A673 (cell line): ENCODE results near the gene GATA5. TPM values are rescaled to one million over a fixed set of nuclear protein-coding genes. Genes with fewer than 3 reads are reported as not detected.

Experiments
- BruUV-seq: library from RNA; stranded (reverse); fragments of 400-500 nt; replicated peaks from 2 replicates; lab custom pipeline; 2021; lab: Mats Ljungman, UMichigan
- CTCF ChIA-PET: fragments of 300-600 bp; sonication (Branson Sonifier 250); formaldehyde crosslinking; loops from one replicate; lab custom pipeline; 2022; ENCODE audit warnings: antibody characterized with exemption; lab: Charles Lee
- POLR2A ChIA-PET: fragments of 300-600 bp; sonication (Branson Sonifier 250); formaldehyde crosslinking; loops from one replicate; lab custom pipeline; 2022; ENCODE audit warnings: antibody characterized with exemption; ENCODE audit not compliant: low non-redundant PET; lab: Charles Lee
- DNase-seq: peaks from one replicate; pipeline ENCODE4 v3.0.0-alpha.2; 2015; ENCODE audit warnings: low spot score
- H3K27ac ChIP-seq: fragments of 200-600 bp; sonication (generic); 2 replicates; pipeline ENCODE4 v1.5.1; 2016; ENCODE audit warnings: mixed run types, low read depth, mild to moderate bottlenecking, mixed read lengths, antibody characterized with exemption, low read length; ENCODE audit not compliant: poor library complexity, severe bottlenecking
- H3K27me3 ChIP-seq: fragments of 200-600 bp; sonication (generic); replicated peaks from 2 replicates; pipeline ENCODE4 v1.6.1; 2017; ENCODE audit warnings: mixed run types, low read depth, mild to moderate bottlenecking, mixed read lengths, antibody characterized with exemption, low read length; ENCODE audit not compliant: insufficient read depth, poor library complexity
- H3K36me3 ChIP-seq: fragments of 200-600 bp; sonication (generic); 2 replicates; pipeline ENCODE4 v1.6.1; 2016; ENCODE audit warnings: mixed run types, mild to moderate bottlenecking, mixed read lengths, antibody characterized with exemption, low read length; ENCODE audit not compliant: insufficient read depth, poor library complexity, severe bottlenecking
- H3K4me1 ChIP-seq: fragments of 200-600 bp; sonication (generic); 2 replicates; pipeline ENCODE4 v1.6.1; 2017; ENCODE audit warnings: mixed run types, mild to moderate bottlenecking, mixed read lengths, antibody characterized with exemption, low read length; ENCODE audit not compliant: insufficient read depth, poor library complexity, severe bottlenecking
- H3K4me3 ChIP-seq: fragments of 200-600 bp; sonication (generic); 2 replicates; pipeline ENCODE4 v1.5.1; 2016; ENCODE audit warnings: low read depth, mixed run types, mild to moderate bottlenecking, mixed read lengths, low read length; ENCODE audit not compliant: poor library complexity, severe bottlenecking
- H3K9me3 ChIP-seq: fragments of 200-600 bp; sonication (generic); 2 replicates; pipeline ENCODE4 v1.6.1; 2016; ENCODE audit warnings: mixed run types, low read depth, mild to moderate bottlenecking, mixed read lengths, antibody characterized with exemption, low read length; ENCODE audit not compliant: poor library complexity, severe bottlenecking
- CTCF ChIP-seq: fragments of 300-800, 200-600 bp; sonication (generic); conservative IDR thresholded peaks from 2 replicates; pipeline ENCODE4 v1.5.1; 2017; ENCODE audit warnings: low read depth, mild to moderate bottlenecking, antibody characterized with exemption, low read length, moderate library complexity, mixed read lengths
- EZH2 ChIP-seq: fragments of 200-600 bp; sonication (generic); IDR thresholded peaks from 2 replicates; pipeline ENCODE4 v1.6.1; 2017; ENCODE audit warnings: borderline replicate concordance, low read depth, mild to moderate bottlenecking, mixed read lengths, antibody characterized with exemption, low read length; ENCODE audit not compliant: poor library complexity, severe bottlenecking
- intact Hi-C: fragments of 100-400 bp; cut with micrococcal nuclease; formaldehyde crosslinking; loops from one replicate; pipeline ENCODE4 v1.10.0; 2022; ENCODE audit not compliant: unreplicated experiment
- total RNA-seq: library from RNA; stranded (reverse); gene quantifications from 2 replicates; pipeline ENCODE4 v1.2.3, GENCODE V29; 2021

The GATA5 gene
- total RNA-seq, 1 experiment from 2014 or later, result not detected

GRCh38 chr20:62506791-62507190 is 31.0 kb upstream of the GATA5 start:
- no peak for DNase-seq
- Histone ChIP-seq H3K9me3 (no peaks in the 10 kb centered on the region), H3K27ac (no peak overlapping the region), H3K4me3 (no peak overlapping the region), H3K36me3 (no peaks in the 10 kb centered on the region), H3K4me1 (no peaks in the 10 kb centered on the region), H3K27me3 (no peaks in the 10 kb centered on the region)
- ChIA-PET CTCF (no interaction called here), POLR2A (no interaction called here)
- intact Hi-C loops, result no loop called here
- BruUV-seq, result no TSS peak
- TF ChIP-seq CTCF, result no peak
- TF ChIP-seq EZH2, result no peak

GRCh38 chr20:62506087-62506486 is 30.3 kb upstream of the GATA5 start:
- intact Hi-C loops, result no loop called here
- DNase-seq, result no peak
- BruUV-seq, result no TSS peak
- H3K36me3 ChIP-seq, result no peaks in the 10 kb centered on the region
- POLR2A ChIA-PET, result no interaction called here
- H3K9me3 ChIP-seq, result no peaks in the 10 kb centered on the region
- H3K4me3 ChIP-seq, result no peak overlapping the region
- no peaks in the 10 kb centered on the region for H3K27me3 ChIP-seq
- no peaks in the 10 kb centered on the region for H3K4me1 ChIP-seq
- CTCF ChIA-PET, result no interaction called here
- no peak for TF ChIP-seq EZH2
- TF ChIP-seq CTCF, result no peak
- no peak overlapping the region for H3K27ac ChIP-seq

GRCh38 chr20:62505337-62506045 is 29.7 kb upstream of the GATA5 start:
- Histone ChIP-seq H3K27ac (no peak overlapping the region), H3K36me3 (no peaks in the 10 kb centered on the region), H3K4me1 (no peaks in the 10 kb centered on the region), H3K9me3 (no peaks in the 10 kb centered on the region), H3K27me3 (no peaks in the 10 kb centered on the region), H3K4me3 (no peak overlapping the region)
- CTCF ChIA-PET, result no interaction called here
- TF ChIP-seq EZH2 (no peak), CTCF (no peak)
- POLR2A ChIA-PET, result no interaction called here
- BruUV-seq, result no TSS peak
- DNase-seq, result no peak
- intact Hi-C loops, result no loop called here
